T-helper 2 cell treated with Interferon-gamma antibody and Interleukin-4, amounts not matched to agents 100 ng/mL and 5 ng/mL, for 36 hours (primary cell): ENCODE measurements around the gene BMP6. TPM values are rescaled to one million over a fixed set of nuclear protein-coding genes. Genes with fewer than 3 reads are reported as not detected.

ENCODE experiments used
- intact Hi-C: fragments of 100-400 bp; cut with micrococcal nuclease; formaldehyde crosslinking; loops from one replicate; pipeline ENCODE4 v1.15.1; 2023
- total RNA-seq: library from RNA; stranded (reverse); gene quantifications from 2 replicates; pipeline ENCODE4 v1.2.3, GENCODE V29; 2022

BMP6 gene
- total RNA-seq, 1 donor from 2014 or later, result not detected

DNA sequence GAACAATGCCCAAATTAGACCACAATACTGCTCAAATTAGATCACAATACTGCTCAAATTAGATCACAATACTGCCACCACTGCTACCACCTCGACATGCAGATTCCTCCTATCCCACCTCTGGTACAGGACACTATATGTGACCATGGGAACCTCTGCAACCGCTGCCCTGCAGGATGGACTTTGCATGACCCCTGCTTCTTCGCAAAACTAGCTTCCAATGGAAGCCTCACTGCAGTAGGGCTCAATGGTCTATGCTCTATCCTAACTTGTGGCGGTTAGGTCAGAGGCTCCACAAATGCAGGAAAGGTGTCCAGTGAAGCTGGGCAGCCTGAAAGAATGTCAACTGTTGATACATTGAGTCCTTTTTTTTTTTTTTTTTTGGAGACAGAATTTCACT is 192.5 kb downstream of the BMP6 start:
- intact Hi-C loops, result no loop called here

DNA sequence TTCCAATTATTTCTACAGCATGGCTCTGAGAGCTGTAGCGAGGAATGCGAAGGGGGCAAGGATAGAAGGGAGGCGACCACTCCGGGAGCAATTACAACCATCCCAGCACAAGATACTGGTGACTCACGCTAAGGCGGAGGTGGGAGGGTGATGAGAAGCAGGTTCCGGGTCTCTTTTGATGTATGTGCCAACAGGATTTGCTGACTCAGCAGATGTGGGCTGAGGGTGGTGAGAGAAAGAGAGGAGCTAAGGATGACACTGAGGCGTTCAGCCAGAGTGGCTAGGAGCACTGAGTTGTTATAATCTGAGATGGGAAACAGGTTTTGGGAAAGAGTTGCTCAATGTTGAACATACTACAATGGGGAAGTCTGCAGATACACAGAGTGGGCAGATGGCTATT is 194.0 kb downstream of the BMP6 start:
- intact Hi-C loops, result no loop called here

DNA sequence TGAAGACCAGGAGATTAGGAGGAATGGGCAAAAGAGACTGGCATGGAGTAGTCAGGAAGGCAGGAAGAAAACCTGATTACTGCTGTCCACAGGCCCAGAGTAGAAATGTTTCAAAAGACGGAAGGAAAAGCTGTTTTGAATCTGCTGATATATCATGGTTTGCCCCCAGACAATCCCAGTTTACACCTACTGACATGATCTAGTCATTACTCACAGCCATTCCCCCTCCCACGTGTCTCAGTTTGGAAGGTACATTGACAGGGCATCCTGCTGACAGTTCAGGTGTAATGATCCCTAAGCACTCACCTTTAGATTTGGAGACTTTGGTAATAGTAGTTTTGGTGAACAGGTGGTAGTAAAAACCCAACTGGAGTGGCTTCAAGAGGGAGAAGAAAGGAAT is 194.5 kb downstream of the BMP6 start:
- intact Hi-C loops, result no loop called here

DNA sequence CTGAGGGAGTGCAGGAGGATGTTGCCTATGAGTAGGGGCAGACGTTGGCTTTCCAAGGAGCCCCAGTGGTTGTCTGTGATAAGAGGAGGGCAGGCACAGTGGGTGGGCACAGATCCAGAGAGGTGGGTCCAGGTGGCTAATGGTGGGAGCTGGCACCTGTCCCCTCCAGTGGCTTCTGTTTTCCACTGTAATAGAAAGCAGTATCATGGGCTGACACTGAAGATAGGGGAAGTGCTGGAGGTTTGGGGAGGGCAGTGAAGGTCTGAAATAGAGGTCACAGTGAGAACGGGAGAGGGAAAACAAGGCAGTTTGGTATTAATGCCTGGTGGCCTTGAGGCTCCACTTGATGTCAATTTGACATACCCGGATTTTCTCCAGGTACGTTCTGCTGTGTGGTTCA is 195.1 kb downstream of the BMP6 start:
- intact Hi-C loops, result no loop called here

DNA sequence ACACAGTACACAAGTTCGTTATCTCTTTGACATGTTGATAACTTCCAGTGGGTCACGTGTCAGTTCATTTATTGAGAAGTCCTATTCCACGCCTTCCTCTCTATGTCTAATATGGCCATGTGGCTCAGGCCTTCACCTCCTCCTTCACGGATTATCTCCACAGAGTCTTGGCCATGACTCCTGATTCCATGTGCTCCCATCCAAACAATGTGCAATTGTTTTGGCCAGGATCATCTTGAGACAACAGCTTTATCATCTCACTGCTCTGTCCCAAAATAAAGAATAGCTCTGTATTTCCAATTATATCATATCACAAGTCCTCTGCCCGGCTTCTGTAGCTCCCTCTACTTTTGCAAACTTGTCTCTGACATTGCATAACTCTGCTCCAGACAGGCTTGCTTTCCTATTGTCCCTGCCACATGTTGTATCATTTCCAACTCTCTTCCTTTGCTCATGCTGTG is 195.8 kb downstream of the BMP6 start:
- intact Hi-C loops, result no loop called here

DNA sequence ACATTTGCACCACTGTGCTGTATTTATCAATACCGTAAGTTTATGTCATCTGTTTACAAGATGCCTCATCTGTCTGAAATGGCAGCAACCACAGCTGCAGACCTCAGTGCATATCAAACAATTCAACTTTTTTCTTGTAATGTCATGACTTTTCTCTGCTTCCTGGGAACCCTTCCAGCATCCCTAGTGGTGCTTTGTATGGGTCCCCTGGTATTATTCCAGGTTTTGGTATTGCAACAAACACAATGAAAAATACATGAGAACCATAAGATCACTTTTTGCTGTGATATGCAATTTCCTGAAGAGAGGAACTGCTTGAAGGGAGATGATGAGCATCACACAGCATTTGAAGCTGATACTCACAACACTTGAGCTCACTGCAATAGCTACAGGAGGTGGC is 196.7 kb downstream of the BMP6 start:
- intact Hi-C loops, result no loop called here

DNA sequence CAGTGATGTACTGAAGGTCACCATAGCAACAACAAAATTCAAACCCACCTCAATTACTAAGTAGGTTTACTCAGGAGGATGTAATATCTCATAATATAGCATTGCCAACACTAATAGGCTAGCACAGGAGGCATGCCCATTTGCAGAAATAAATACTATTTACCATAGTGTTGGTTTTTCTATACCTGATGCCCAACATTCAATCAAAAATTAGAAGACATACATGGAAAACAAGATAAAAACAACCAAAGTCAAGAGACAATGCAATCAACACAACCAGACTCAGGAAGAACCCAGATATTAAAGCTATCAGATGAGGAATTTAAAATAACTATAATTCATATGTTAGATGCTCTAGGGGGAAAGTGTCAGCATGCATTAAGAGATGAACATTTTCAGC is 199.0 kb downstream of the BMP6 start:
- intact Hi-C loops, result no loop called here

Other genes with a start within 250 kb of the BMP6 start
- 0.02 TPM in 1 of 2 replicates, not detected in the other for gene DSP, start 184.4 kb upstream of the BMP6 start, total RNA-seq
- 14.8 and 15.5 TPM in 2 replicates for gene SNRNP48, start 135.9 kb upstream of the BMP6 start, total RNA-seq
- 63.8 and 66.4 TPM in 2 replicates for gene TXNDC5, start 184.7 kb downstream of the BMP6 start, total RNA-seq